ENCODE data around the gene THOC6. TPM values are rescaled to one million over a fixed set of nuclear protein-coding genes. Genes with fewer than 3 reads are reported as not detected.

The THOC6 gene
- total RNA-seq (2014; rRNA removed; shearing (Covaris generic)) (71.4 and 86.6 TPM in 2 replicates), polyA plus RNA-seq (2016; fragmentation: Nextera tagmentation; extraction: Ambion mirVana) (90.6 and 96.1 TPM in 2 replicates)
- long read RNA-seq, transcript THOC6-202 (13 exons, 1,419 nt) = major isoform, 53 of 71 reads
- long read RNA-seq, partial matches to known transcripts = 1 of 71 reads
- long read RNA-seq, other reads (novel, unspliced or antisense) = 16 of 71 reads

GRCh38 chr16:3023669-3024478, at the start of gene THOC6, which contains the start of gene HCFC1R1:
TSS of gene THOC6 (plus strand) at chr16:3024035. CDS start at chr16:3024327, 292 bp downstream.
TSS of gene HCFC1R1 (minus strand) at chr16:3023942. CDS start at chr16:3023941, 1 bp downstream.
- Histone ChIP-seq H3K4me2 (peak within 1 kb of the TSS; percentile 97), H4K20me1 (replicated peaks; ENCODE audit: insufficient read depth) (peaks cover 20% of the 10 kb centered on the region), H3K36me3 (ENCODE audit: insufficient read depth) (no peaks in the 10 kb centered on the region), H3K4me3 (peak within 1 kb of the TSS; percentile 85), H3K4me1 (ENCODE audit: insufficient read depth) (peaks cover 37% of the 10 kb centered on the region), H3K79me2 (replicated peaks; ENCODE audit: insufficient read depth) (peaks cover 17% of the 10 kb centered on the region; the same call in 1 of the 2 replicates), H3K27ac (ENCODE audit: low read depth) (peak within 1 kb of the TSS; percentile 99), H3K9me2 (ENCODE audit: insufficient read depth) (no peaks in the 10 kb centered on the region), H3F3A (replicated peaks; ENCODE audit: low read depth) (peaks cover 59% of the 10 kb centered on the region), H2AFZ (no peak within 1 kb of the TSS), H3K27me3 (ENCODE audit: insufficient read depth) (peaks cover 2% of the 10 kb centered on the region; the same call in 1 of the 2 replicates)
- Mint-ChIP-seq H3K27ac (peak within 1 kb of the TSS; percentile 98), H3K4me3 (peak within 1 kb of the TSS; percentile 96), H3K36me3 (ENCODE audit: low read depth) (peaks cover 45% of the 10 kb centered on the region), H3K4me1 (peaks cover 31% of the 10 kb centered on the region), H3K9me3 (no peaks in the 10 kb centered on the region; the same call in 1 of the 3 replicates), H3K27me3 (ENCODE audit: insufficient read depth, low read depth, poor library complexity) (peaks cover 43% of the 10 kb centered on the region)
- TF ChIP-seq POLR2AphosphoS5 (IDR thresholded peaks at IDR 0.05; ENCODE audit: low read depth) (peak; percentile 86), ZNF331 (CRISPR knock-in tag; IDR thresholded peaks at IDR 0.05; ENCODE audit: low read depth) (no peak), CREB1 (CRISPR knock-in tag; IDR thresholded peaks at IDR 0.05; ENCODE audit: low read depth) (peak; percentile 88), ETS1 (IDR thresholded peaks at IDR 0.05) (peak; percentile 99)
- ATAC-seq = peak; percentile 41
- DNase-seq (ENCODE audit: low spot score) = peak; percentile 100

- ATAC-seq = no peak
- Mint-ChIP-seq H3K9me3 (no peaks in the 10 kb centered on the region), H3K4me1 (peaks cover 15% of the 10 kb centered on the region; the same call in 2 of the 3 replicates), H3K36me3 (ENCODE audit: low read depth) (peaks cover 37% of the 10 kb centered on the region), H3K27me3 (ENCODE audit: insufficient read depth, low read depth, poor library complexity) (peaks cover 23% of the 10 kb centered on the region), H3K27ac (no peak overlapping the region), H3K4me3 (no peak overlapping the region)
- Histone ChIP-seq H3K9me2 (ENCODE audit: insufficient read depth) (no peaks in the 10 kb centered on the region), H4K20me1 (replicated peaks; ENCODE audit: insufficient read depth) (peaks cover 18% of the 10 kb centered on the region), H3F3A (replicated peaks; ENCODE audit: low read depth) (peaks cover 19% of the 10 kb centered on the region), H3K4me2 (no peak overlapping the region), H3K36me3 (ENCODE audit: insufficient read depth) (0 out of 2 replicates have a peak, but pooled peaks cover 3% of the 10 kb centered on the region), H3K4me1 (ENCODE audit: insufficient read depth) (no peaks in the 10 kb centered on the region; the same call in 1 of the 2 replicates), H3K79me2 (replicated peaks; ENCODE audit: insufficient read depth) (peaks cover 9% of the 10 kb centered on the region; the same call in 1 of the 2 replicates), H3K4me3 (no peak overlapping the region), H3K27me3 (ENCODE audit: insufficient read depth) (no peaks in the 10 kb centered on the region), H2AFZ (no peak overlapping the region), H3K27ac (ENCODE audit: low read depth) (no peak overlapping the region)
- no peak for DNase-seq (ENCODE audit: low spot score)
- TF ChIP-seq NANOG (IDR thresholded peaks at IDR 0.05; ENCODE audit: borderline replicate concordance) (no peak), ZNF114 (CRISPR knock-in tag; IDR thresholded peaks at IDR 0.05) (no peak), ZNF462 (CRISPR knock-in tag; IDR thresholded peaks at IDR 0.05) (no peak), EZH2phosphoT487 (IDR thresholded peaks at IDR 0.05; ENCODE audit: unreplicated experiment) (no peak), STAT1 (IDR thresholded peaks at IDR 0.05; ENCODE audit: unreplicated experiment) (no peak), ZNF331 (CRISPR knock-in tag; IDR thresholded peaks at IDR 0.05; ENCODE audit: low read depth) (no peak), ETS1 (IDR thresholded peaks at IDR 0.05) (no peak)
Observed at GRCh38 chr16:2974319-2975056, 49.3 kb upstream of the THOC6 start.

Data from GM23338 (cell line).